ENCODE results near the gene ZBTB48.

- TF ChIP-seq EZH2 (IDR thresholded peaks at IDR 0.05), result no peak
- no peak for TF ChIP-seq POLR2AphosphoS5 (IDR thresholded peaks at IDR 0.05; ENCODE audit: borderline replicate concordance, low read depth, low read length)
These were observed 34.5 kb downstream of the ZBTB48 start for GRCh38 chr1:6614019-6614928.
